Measurements from ENCODE around the gene TRABD2B. TPM values are rescaled to one million over a fixed set of nuclear protein-coding genes. Genes with fewer than 3 reads are reported as not detected.

TRABD2B gene
- polyA plus RNA-seq, 1 donor from 2014 or later, result not detected

- no peak overlapping the region for H3K27ac Mint-ChIP-seq
Observed at GRCh38 chr1:47765236-47765635, 231.9 kb downstream of the TRABD2B start.

GRCh38 chr1:47764461-47765046 lies 232.6 kb downstream of the TRABD2B start:
- Mint-ChIP-seq H3K9me3 (no peaks in the 10 kb centered on the region), H3K4me3 (no peak overlapping the region), H3K27me3 (peaks cover 9% of the 10 kb centered on the region), H3K27ac (no peak overlapping the region), H3K36me3 (peaks cover 1% of the 10 kb centered on the region), H3K4me1 (no peaks in the 10 kb centered on the region)

More at GRCh38 chr1:47765236-47765635, 231.9 kb downstream of the TRABD2B start:
- Mint-ChIP-seq H3K4me3 (no peak overlapping the region), H3K4me1 (no peaks in the 10 kb centered on the region), H3K9me3 (no peaks in the 10 kb centered on the region), H3K27me3 (peaks cover 9% of the 10 kb centered on the region), H3K36me3 (peaks cover 1% of the 10 kb centered on the region)

- Mint-ChIP-seq H3K27ac (no peak overlapping the region), H3K4me1 (no peaks in the 10 kb centered on the region), H3K27me3 (peaks cover 13% of the 10 kb centered on the region), H3K36me3 (peaks cover 1% of the 10 kb centered on the region), H3K9me3 (no peaks in the 10 kb centered on the region), H3K4me3 (no peak overlapping the region)
Observed at GRCh38 chr1:47763591-47764171, 233.5 kb downstream of the TRABD2B start.

- peaks cover under 1% of the 10 kb centered on the region for H3K36me3 Mint-ChIP-seq
- no peaks in the 10 kb centered on the region for H3K4me1 Mint-ChIP-seq
- no peaks in the 10 kb centered on the region for H3K9me3 Mint-ChIP-seq
- peaks cover 18% of the 10 kb centered on the region for H3K27me3 Mint-ChIP-seq
- H3K27ac Mint-ChIP-seq, result no peak overlapping the region
- H3K4me3 Mint-ChIP-seq, result no peak overlapping the region
Observed at GRCh38 chr1:47761974-47762373, 235.2 kb downstream of the TRABD2B start.

- H3K4me1 Mint-ChIP-seq, result no peaks in the 10 kb centered on the region
- H3K4me3 Mint-ChIP-seq, result no peak overlapping the region
- no peaks in the 10 kb centered on the region for H3K9me3 Mint-ChIP-seq
- no peaks in the 10 kb centered on the region for H3K36me3 Mint-ChIP-seq
- H3K27me3 Mint-ChIP-seq, result peaks cover 17% of the 10 kb centered on the region
- no peak overlapping the region for H3K27ac Mint-ChIP-seq
Observed at GRCh38 chr1:47761201-47761930, 235.8 kb downstream of the TRABD2B start.

GRCh38 chr1:47759936-47760629 lies 237.1 kb downstream of the TRABD2B start:
- no peaks in the 10 kb centered on the region for H3K4me1 Mint-ChIP-seq
- peaks cover 16% of the 10 kb centered on the region for H3K27me3 Mint-ChIP-seq

GRCh38 chr1:47759251-47759935 lies 237.8 kb downstream of the TRABD2B start:
- Mint-ChIP-seq H3K36me3 (no peaks in the 10 kb centered on the region), H3K4me1 (no peaks in the 10 kb centered on the region), H3K4me3 (no peak overlapping the region), H3K9me3 (no peaks in the 10 kb centered on the region), H3K27ac (no peak overlapping the region), H3K27me3 (peaks cover 16% of the 10 kb centered on the region)

More at GRCh38 chr1:47759936-47760629, 237.1 kb downstream of the TRABD2B start:
- no peak overlapping the region for H3K4me3 Mint-ChIP-seq
- H3K9me3 Mint-ChIP-seq, result no peaks in the 10 kb centered on the region
- H3K36me3 Mint-ChIP-seq, result no peaks in the 10 kb centered on the region
- no peak overlapping the region for H3K27ac Mint-ChIP-seq

- Mint-ChIP-seq H3K36me3 (no peaks in the 10 kb centered on the region), H3K27ac (no peak overlapping the region), H3K27me3 (peaks cover 16% of the 10 kb centered on the region), H3K4me3 (no peak overlapping the region), H3K4me1 (no peaks in the 10 kb centered on the region), H3K9me3 (no peaks in the 10 kb centered on the region)
Observed at GRCh38 chr1:47758341-47759250, 238.6 kb downstream of the TRABD2B start.

- H3K27ac Mint-ChIP-seq, result no peak overlapping the region
- no peaks in the 10 kb centered on the region for H3K36me3 Mint-ChIP-seq
- H3K9me3 Mint-ChIP-seq, result no peaks in the 10 kb centered on the region
- peaks cover 16% of the 10 kb centered on the region for H3K27me3 Mint-ChIP-seq
- H3K4me1 Mint-ChIP-seq, result no peaks in the 10 kb centered on the region
- H3K4me3 Mint-ChIP-seq, result no peak overlapping the region
Observed at GRCh38 chr1:47757226-47757975, 239.8 kb downstream of the TRABD2B start.

GRCh38 chr1:47756411-47756810 lies 240.8 kb downstream of the TRABD2B start:
- Mint-ChIP-seq H3K27me3 (peaks cover 11% of the 10 kb centered on the region), H3K4me1 (no peaks in the 10 kb centered on the region), H3K4me3 (no peak overlapping the region), H3K27ac (no peak overlapping the region), H3K9me3 (no peaks in the 10 kb centered on the region), H3K36me3 (no peaks in the 10 kb centered on the region)

- no peaks in the 10 kb centered on the region for H3K9me3 Mint-ChIP-seq
- no peaks in the 10 kb centered on the region for H3K4me1 Mint-ChIP-seq
- H3K27me3 Mint-ChIP-seq, result peaks cover 11% of the 10 kb centered on the region
- H3K4me3 Mint-ChIP-seq, result no peak overlapping the region
- H3K27ac Mint-ChIP-seq, result no peak overlapping the region
- no peaks in the 10 kb centered on the region for H3K36me3 Mint-ChIP-seq
Observed at GRCh38 chr1:47756006-47756405, 241.2 kb downstream of the TRABD2B start.

GRCh38 chr1:47755101-47755990 lies 241.8 kb downstream of the TRABD2B start:
- Mint-ChIP-seq H3K4me3 (no peak overlapping the region), H3K36me3 (no peaks in the 10 kb centered on the region), H3K9me3 (no peaks in the 10 kb centered on the region), H3K27me3 (peaks cover 11% of the 10 kb centered on the region), H3K4me1 (no peaks in the 10 kb centered on the region), H3K27ac (no peak overlapping the region)

GRCh38 chr1:47754221-47754620 lies 243.0 kb downstream of the TRABD2B start:
- Mint-ChIP-seq H3K36me3 (no peaks in the 10 kb centered on the region), H3K9me3 (no peaks in the 10 kb centered on the region), H3K4me3 (no peak overlapping the region), H3K4me1 (no peaks in the 10 kb centered on the region), H3K27ac (no peak overlapping the region), H3K27me3 (peaks cover 7% of the 10 kb centered on the region)

Data from IgD-negative memory B cell (primary cell).